GM11168 (cell line): ENCODE results near the gene PRDM11.
"Not testable (repeated sequence)": the region's sequence is repeated elsewhere in the genome, so short reads cannot be mapped to it uniquely, and the experiment has no call there.

Experiments
- in situ Hi-C: fragments of 300-500 bp; cut with MboI; formaldehyde crosslinking; loops from one replicate; pipeline ENCODE4 v1.12.0; 2022; ENCODE audit warnings: low sequenced_read_pairs; ENCODE audit not compliant: unreplicated experiment

Gene PRDM11

DNA sequence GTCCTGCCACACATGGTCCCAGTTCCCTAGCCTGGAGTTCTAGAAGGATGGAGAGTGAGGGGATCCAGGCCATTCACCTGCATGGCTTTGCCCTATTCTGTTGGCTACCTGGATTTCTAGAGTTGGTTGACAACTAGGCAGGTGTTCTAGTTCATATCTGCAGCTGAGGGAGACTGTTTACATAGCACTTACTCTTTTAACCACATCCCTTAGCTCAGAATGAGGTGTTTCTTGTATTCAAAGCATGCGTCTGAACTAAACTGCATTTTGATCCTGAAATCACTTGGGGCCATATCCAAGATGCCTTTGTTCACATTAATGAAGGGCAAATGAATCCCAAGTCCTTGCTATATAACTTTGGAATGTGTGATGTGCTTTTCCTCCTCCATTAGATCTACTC is 78.8 kb downstream of the PRDM11 start:
- in situ Hi-C loops, result no loop called here

DNA sequence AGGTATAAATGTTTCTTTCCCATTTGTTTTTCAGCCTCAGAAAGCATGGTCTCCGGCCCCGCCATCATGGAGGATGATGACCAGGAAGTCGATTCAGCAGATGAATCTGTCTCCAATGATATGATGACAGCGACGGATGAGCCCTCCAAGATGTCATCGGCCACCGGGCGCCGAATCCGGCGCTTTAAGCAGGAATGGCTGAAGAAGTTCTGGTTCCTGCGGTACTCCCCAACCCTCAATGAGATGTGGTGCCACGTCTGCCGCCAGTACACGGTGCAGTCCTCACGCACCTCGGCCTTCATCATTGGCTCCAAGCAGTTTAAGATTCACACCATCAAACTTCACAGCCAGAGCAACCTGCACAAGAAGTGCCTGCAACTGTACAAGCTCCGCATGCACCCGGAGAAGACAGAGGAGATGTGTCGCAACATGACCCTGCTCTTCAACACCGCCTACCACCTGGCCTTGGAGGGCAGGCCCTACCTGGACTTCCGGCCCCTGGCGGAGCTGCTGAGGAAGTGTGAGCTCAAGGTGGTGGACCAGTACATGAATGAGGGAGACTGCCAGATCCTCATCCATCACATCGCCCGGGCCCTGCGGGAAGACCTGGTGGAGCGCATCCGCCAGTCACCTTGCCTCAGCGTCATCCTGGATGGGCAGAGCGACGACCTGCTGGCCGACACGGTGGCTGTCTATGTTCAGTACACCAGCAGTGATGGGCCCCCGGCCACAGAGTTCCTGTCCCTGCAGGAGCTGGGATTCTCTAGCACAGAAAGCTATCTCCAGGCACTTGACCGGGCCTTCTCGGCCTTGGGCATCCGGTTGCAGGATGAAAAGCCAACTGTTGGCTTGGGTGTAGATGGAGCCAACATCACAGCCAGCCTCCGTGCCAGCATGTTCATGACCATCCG is 79.8 kb downstream of the PRDM11 start:
- in situ Hi-C loops, result no loop called here

DNA sequence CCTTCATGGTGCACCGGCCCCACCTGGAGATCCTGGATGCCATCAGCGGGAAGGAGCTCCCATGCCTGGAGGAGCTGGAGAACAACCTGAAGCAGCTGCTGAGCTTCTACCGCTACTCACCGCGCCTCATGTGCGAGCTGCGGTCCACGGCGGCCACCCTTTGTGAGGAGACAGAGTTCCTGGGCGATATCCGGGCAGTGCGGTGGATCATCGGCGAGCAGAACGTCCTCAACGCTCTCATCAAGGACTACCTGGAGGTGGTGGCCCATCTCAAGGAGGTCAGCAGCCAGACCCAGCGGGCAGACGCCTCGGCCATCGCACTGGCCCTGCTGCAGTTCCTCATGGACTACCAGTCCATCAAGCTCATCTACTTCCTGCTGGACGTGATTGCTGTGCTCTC is 80.5 kb downstream of the PRDM11 start:
- in situ Hi-C loops, result no loop called here

DNA sequence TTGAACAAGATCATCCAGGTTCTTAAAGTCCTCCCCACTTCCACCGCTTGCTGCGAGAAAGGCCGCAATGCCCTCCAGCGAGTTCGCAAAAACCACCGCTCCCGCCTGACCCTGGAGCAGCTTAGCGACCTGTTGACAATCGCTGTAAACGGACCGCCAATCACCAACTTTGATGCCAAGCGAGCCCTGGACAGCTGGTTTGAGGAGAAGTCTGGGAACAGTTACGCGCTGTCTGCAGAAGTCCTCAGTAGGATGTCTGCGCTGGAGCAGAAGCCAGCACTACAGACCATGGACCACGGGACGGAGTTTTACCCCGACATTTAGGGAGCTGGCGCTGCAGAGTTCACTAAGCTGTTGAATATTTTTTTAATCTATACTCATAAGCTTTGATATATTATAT is 81.4 kb downstream of the PRDM11 start:
- in situ Hi-C loops, result no loop called here

DNA sequence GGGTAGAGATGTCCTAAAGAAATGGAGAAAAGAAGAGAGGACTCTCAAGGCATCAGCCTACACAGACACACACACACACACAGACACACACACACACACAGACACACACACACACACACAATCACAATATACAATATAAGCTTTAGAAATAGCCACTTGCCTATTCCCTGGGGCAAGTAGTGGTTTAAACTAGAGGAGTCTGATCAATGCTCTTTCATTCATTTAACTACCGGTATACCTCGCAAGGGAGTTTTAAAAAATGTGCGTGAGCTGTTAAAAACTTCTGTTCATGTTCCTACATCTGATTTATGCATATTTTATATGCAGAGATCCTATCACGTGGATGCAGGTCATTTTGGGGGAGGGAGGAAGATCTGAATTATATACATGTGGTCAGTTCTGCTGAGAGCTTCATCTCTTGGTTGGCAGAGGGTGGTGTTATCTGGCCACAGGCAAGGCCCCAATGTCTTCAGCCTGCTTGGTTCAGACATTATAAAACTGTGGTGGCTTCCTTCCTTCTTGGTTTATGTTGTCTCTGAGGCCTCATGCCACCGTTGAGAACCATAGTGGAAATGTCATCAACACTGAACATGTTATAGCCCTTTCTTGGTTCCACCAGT is 83.1 kb downstream of the PRDM11 start:
- in situ Hi-C loops, result no loop called here

DNA sequence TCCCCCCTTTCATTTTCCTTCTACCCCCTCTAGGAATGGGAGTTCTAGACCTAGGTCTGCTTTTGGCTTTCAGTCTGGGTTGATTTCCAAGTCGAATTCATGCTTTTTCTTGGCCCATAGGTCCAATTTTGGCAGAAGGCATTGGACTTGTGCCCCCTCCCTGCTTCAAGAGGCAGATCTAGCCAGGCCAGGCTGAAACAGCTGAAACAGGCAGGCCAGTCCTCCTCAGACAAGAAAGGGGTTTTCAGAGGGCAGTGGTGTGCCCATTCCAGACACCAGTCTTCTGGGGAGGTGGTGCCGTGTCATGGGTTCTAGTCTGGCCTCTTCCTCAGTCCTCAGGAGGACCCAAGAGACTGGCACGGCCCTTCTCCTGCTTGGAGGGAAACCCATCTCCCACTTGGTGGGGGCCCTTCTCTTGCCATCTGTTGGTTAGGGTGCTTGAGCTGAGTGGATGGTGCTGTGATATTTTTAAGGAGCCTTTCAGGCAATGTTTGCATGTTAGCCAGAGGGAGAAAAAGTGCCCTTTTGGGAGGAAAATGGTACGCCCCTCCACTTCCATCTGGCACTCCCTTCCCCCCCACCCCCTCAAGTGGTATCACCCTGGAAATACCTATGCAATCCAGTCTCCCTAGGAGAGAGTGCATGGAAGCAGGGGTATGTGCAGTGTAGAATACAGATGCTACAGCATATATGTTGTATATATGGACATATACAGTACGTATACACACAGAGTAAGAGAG is 86.1 kb downstream of the PRDM11 start:
- in situ Hi-C loops, result no loop called here

DNA sequence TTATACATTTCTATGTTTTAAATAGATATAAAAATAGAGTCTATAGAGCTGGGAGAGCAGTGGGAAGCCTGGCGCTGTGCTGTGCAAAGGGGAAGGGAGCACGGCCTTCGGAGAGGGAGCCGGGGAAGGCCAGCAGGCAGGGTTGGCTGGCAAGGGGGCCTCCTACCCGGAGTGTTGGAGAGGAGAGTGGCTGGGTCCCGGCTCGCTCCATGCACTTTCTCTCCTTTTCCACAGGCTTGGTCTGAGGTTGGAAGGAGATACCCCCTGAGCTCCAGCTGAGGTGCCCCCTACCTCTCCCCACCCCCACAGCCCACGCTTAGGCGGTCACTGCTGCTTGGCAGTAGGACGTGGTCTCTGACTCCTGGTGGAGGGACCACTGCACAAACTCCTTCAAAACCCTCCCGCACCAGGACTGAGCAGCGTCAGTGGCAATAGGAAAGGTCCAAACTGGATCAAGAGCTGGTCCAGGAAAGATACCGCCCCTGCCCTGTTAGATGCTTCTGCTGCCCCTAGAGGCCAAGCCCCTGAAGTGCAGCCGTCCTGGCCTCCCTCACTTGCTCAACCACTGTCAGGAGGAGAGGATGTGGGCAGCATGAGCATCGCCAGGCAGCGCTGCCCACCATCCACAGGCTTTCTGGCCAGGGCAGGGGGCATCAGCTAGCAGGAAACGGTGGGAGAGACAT is 86.8 kb downstream of the PRDM11 start:
- in situ Hi-C loops, result no loop called here

DNA sequence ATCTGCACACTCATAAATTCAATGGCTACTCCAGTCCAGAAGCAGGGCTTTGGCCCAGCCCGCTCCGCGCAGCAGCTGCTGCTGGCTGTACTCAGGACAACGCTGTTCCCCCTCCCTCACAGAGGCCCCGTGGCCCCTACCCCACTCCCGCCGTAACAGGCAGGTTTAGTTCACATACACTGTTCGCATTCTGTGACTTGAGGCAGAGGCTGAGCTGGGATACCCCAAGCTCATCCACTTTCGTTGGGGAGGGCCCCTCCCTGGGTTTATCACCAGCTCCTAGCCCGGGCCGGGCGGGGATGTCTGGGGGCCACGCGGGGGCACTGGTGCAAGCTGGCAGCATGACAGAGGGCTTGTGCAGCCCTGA is 87.3 kb downstream of the PRDM11 start:
- in situ Hi-C loops, result no loop called here

DNA sequence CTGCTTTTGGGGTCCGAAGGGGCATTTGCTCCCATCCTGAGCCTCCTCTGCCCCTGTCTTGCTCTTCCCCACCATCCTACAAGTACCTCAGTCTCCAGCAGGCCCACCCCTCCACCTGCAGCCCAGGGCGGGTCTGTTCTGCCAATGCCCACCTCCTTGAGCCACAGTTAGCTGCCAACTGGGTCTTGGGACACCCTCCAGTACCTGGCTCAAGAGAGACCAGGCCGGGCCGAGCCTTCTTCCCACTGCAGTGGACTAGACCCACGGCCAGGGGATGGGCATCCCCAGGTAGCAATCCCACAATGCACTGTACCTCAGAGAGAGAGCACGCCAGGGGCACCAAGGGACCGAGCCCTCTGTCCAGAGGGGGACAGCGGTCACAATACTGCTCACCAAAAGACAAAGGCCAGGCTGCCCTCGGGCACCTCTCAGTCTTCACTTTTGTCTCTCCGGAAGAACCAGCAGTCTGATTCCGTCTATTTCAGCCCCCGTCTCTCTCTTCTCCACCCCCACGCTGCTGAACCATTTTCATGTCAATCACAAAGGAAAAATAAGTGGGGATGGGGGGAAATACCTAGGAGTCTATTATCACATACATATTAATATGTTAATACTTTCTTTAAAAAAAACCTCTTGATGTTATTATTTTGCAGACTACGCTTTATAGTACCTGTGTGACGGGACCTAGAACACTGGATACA is 88.0 kb downstream of the PRDM11 start:
- in situ Hi-C loops, result no loop called here

DNA sequence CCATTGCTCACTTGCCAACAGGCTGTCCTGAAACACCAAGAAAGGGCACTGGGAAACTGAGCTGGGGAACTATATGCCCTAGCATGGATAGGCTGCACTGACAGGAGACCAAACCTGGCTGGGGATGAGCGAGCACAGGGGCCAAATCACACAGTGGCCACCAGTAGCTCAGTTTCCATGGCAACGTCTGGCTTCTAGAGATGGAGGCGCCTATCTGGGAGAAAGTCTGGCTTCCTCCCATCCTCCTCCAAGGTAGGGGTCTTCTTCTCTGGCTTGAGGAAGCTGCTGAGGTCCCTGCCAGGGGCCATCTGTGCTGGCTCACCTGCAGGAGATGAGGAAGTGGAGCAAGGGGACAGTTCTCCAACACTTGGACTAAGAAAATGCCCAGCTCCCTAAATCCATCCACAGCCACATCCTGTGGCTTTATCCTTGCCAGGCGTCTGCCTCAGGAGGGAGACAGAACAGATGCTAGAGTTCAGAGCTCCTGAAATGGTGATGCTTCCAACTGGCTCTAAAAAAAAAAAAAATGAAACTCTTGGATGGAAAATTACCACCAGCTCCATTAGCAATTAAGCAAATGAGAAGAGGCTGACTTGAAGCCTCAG is 91.4 kb downstream of the PRDM11 start:
- in situ Hi-C loops, result no loop called here

DNA sequence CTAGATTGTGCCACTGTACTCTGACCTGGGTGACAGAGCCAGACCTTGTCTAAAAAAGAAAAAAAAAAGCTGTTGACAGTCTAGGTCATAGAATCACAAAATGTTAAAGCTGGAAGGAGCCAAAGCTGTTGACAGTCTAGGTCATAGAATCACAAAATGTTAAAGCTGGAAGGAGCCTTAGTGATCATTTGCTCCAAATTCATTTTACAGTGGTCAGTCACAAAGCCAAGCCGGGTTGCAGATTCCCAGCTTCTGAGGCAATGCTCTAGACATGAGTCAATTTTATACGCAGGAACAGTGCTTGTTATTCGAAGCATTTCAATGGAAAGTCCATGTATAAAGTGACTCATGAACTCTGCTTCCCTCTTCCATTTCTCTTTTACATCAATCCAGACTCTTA is 92.3 kb downstream of the PRDM11 start:
- in situ Hi-C loops, result no loop called here

DNA sequence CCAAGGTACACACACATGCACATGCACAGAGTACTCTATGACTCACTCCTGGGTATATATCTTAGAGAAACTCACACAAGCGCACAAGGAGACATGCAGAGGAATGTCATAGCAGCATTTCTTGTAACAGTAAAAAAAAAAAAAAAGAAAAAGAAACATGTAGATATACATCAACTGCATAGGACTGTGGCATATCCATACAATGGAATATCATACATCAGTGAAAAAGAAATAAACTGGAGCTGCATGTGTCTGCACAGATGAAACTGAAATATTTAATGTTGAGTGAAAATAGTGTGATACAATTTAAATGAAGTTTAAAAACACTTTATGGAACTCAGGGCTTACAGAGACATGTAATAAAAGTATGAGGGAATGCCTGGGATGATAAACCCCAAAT is 93.3 kb downstream of the PRDM11 start:
- in situ Hi-C loops, result no loop called here

DNA sequence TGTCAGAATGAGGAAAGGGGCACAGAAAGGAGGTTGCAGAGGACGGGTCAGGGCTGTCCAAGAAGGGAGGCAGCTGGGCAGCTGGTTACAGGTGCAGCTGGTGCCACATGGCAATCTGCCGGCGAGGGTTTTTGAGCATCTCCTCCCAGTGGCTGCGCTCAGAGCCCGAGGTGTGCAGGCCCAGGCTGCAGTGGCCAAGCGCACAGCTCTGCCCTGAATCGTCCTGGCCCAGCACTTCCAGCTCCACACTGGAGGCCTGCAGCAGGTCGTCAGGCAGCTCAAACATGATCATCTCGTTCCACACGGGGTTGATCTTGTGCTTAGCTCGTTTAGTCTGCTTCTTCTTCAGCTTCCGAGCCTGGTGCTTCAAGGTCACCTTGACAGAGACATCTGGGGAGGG is 97.5 kb downstream of the PRDM11 start:
- in situ Hi-C loops, result no loop called here

DNA sequence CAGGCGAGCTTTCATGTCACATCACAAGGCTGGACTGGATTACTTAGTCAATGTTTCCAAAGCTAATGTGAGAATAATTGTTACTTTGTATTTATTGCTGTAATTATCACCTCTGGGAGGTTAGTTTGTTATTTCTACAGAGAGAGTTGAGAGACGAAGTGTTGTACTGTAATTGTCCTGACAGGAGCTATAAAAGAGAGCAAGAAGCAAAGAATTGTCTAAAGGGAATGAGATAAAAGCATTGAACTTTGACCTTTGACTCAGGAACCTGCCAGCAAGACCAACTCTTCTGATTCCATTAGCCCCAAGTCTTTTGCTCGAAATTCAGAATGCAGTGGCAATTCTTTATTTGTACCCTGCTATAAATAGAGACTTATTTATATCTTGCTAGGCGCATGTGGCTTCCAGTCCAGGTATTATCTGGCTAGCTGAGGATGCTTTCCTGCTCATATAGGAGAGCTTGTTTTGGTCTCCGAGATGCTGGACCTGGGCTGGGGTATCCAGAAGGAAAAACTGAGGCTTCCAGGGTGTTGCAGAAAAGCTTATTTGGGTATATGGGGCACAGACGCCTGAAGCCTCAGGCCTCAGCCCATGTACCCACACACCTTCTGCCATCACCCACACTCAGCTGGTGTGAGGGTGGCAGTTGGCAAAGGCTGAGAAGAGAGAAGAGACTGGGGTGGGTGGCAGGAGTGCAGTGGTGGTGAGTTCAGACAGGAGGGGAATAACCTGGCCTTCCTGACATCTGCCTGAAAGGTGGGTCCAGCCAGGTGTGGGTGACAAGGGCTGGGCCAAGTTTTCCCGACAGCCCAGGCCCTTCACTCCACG is 99.0 kb downstream of the PRDM11 start:
- in situ Hi-C loops, result no loop called here

DNA sequence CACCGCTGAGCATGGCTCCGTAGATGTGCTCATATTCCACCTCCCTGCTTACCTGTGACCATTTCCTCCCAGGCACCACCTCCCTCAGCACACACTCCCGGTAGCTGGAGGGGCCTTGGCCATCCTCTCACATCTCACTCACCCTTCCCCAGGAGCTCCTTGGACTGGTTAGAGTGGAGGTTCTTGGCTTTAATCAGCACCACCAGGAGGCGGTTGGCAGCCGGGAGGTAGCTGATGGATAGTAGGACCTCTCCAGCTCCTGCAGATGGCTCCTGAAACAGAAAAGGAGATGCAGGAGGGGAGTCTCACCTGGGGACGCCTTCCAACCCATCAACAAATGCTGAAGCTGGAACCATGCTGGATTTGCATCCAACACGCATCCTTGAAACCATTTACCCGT is 99.8 kb downstream of the PRDM11 start:
- in situ Hi-C loops, result no loop called here

DNA sequence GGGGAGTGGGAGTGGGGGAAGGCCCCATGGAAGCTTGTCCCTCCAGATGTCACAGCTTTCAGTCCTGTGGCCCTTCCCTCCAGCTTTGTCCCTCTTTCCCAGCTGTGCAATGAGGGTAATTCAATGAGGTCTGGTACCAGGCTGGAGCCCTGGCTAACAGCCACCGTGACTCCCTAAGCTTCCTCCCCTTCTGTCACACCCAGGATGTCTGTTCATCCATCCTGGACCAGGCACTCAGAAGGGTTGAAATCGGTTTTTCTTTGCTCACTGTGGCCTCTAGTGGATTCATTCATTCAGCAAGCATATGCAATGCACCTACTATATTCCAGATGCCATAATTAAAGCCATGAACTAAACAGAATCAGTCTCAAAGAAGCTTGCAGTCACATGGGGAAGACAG is 101.0 kb downstream of the PRDM11 start:
- in situ Hi-C loops, result no loop called here

DNA sequence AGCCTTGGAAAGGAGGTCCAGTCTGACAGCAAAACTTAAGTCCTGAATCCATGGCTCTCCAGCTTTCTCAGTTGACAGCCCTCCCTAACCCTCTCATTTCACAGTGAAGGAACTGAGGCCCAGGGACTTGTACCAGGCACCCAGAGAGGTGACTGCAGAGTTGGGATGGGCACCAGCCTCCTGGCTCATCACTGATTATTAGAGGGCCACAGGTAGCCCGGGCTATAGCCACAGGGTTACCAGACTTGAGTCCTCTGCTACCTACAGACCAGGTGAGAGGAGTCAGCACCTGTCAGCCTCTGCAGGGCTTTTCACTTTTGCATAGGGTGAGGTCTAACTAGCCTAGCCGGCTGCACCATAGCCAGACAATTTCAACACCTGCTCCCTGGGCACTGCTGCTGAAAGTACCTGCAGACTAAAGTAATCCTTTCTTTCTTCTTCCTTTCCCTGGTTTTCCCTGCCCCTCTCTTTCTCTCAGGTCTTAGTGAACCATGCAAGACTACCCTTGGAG is 102.1 kb downstream of the PRDM11 start:
- in situ Hi-C loops, result no loop called here

DNA sequence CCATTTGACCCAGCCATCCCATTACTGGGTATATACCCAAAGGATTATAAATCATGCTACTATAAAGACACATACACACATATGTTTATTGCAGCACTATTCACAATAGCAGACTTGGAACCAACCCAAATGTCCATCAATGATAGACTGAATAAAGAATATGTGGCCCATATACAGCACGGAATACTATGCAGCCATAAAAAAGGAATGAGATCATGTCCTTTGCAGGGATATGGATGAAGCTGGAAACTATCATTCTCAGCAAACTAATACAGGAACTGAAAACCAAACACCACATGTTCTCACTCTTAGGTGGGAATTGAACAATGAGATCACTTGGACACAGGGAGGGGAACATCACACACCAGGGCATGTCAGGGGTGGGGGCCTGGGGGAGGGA is 102.9 kb downstream of the PRDM11 start:
- in situ Hi-C loops, result not testable (repeated sequence)
